GM21526 (cell line): Measurements from ENCODE around the gene RNF220.

ENCODE experiments used
- ATAC-seq: cut with Tn5 transposase; IDR thresholded peaks from one replicate; pipeline ENCODE4 v1.9.1; 2021; ENCODE audit warnings: moderate library complexity; ENCODE audit not compliant: unreplicated experiment, low FRiP score

The RNF220 gene

DNA sequence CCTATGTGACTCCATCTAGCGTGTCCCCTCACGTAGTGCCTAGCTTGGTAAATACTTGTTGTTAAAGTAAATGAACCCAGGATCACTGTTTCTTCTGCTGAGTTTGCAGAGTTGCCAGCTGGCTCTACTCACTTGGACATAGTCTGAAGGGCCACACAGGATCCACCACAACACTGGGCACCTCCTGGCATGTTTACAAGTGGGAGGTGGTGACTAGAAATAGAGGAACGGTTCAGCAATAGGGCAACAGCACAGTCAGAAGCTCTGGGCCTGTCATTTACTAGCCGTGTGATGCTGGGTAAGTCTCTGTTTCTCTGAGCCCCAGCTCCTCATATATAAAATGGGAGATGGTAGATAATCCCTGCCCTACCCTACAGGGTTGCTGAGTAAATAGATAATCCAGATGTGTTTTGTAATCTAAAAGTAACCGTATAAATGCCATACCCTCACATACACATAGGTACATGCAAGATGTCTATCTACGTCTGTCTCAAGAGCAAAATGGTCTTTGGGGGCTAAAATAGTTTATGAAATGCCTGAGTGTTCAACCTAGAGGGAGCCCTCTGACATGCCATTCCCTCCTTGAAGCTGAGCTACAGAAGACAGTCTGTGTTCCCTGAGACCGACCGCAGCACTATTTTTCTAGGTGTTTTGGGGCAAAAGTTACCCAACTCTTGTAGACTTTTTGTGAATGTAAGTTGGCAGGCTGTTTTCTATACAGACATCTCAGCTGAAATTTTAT lies 20.5 kb downstream of the RNF220 start:
- ATAC-seq: no peak

DNA sequence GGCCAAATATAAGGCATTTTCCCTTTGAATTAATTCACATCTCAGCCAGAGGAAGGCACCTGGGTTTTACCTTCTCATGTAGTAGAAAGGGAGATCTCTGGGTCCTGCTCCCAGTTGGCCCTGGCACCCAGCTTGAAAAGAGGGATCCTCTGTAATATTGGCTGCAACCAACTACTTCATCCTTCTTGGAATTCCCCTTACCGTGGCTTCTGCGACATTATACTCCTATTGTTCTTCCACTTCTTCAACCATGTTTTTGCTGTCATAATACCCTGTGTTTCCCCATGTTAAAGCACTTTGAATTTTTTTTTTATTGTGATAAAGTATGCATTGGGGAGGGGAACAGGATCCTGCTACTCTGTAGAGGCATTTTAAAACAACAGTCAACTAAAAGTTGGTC lies 26.8 kb downstream of the RNF220 start:
- ATAC-seq: no peak

DNA sequence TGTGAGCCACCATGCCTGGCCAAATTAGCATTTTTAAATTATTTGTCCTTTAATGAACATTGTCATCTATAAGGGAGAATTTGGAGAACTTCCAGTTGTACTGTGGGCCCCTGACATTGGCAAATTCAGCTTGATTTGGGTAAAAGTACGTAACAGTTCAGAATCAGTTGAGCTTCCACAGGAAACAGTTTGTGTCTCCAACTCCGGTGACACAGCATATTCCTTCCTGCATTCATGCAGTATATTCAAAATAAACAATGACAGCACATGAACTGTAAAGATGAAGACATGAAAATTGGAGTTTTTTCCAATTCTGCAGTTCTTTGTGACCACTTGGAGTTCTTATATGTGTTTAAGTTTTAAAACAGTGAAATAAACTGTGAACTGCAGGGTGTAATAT lies 28.2 kb downstream of the RNF220 start:
- ATAC-seq: no peak

DNA sequence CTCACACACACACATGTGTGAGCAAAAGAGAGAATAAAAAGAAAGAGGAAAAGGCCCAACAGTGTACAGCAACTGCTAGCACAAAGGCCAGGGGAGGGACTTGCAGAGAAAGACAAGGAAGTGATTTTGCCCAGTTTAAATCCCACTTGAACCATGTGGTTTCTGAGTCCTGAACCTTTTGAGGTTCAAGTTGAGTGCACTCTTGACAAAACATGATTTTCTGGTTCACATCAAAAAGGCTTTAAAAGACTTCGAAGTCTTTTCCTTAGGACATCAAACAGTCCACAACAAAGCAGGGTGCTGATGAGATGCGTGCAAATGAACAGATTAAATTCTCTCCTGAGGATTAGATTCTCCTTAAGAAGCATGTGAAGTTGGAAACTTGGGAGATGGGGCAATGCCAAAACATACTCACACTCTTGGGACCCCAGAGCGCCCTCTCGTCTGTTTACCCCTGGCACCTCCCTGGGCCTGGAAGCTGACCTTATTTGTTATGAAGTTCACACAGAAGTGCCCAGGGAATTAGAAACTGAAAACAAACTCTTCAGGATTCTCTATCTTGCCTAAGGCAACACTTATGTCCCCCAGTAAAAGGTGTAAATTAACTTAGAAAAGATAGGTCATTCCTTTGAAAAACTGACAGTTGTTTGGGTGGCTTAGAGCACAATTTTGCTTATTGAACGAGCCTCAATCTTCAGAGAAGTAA lies 31.5 kb downstream of the RNF220 start:
- ATAC-seq: no peak

DNA sequence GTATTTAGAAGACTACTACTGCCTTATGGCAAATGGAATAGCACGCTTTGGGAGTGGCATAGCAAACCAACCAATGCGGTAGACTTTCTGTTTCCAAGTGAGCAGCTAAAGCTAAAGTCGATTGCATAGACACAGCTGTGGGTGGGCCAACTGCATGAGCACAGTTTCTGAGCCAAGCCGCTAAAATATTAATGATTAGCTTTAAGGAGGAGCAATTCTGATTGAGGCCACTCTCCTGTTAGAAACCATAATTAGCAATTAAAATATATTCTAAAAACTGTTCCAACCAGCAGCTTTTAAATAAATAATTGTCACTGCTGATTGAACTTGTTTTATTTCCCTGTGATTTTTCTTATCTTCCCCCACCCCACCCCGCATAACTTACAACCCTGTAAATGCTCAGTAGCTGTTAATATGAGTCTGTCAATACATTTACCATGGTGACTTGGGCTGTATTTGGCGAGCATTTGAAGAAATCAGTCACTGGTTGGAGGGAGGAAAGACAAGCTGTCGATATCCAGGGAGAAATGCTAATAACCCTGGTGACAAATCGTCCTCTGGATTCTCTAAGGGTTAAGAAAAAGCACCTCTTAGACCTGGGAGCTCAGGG lies 32.2 kb downstream of the RNF220 start:
- no peak for ATAC-seq

DNA sequence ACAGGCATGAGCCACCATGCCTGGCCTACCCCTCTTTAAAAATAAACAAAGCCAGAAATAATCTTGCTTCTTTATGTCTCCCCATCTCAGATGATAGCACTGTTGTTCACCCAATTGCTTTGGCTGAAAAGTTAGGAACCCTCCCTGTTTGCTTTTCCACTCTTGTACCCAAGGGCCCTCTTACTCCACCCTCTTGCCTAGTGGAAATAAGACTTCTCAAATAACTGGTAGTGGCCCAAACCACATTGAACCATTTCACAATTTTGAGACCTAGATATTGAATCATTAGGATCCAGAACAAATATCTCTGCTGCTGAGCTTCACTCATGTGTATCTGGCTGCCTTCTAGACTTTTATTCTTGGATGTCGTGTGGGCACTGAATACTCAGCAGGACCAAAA lies 37.7 kb downstream of the RNF220 start:
- no peak for ATAC-seq

DNA sequence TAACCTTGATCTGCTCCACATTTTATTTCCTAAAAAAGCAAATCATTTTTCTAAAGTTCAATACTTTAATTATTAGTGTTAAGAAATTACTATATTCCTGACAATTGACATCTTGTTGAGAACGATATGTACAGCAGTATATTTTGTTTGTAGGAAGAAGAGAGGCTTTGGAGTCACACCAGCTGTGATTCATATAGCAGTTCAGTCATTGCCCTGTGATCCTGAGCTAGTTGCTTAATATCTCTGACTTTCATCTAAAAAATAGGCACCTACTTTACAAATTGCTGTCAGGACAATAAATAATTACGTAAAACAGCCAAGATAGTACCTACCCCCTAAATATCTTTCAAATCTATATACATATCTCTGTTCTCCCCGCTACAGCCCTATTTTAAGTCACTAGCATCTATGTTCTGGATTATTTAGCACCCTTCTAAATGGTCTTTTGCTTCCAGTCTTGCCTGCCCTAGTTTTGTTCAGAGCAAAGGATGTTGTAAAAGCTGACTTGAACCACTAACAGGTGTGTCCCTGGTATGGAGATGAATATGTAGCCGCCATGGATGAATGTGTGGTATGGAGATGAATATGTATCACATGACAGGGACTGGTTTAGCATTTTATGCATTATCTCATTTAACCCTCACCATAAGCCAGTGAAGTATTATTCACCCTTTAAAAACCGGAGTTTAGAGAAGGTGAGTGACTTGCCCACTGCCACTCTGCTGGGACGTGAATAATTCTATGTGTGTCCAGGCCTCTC lies 42.2 kb downstream of the RNF220 start:
- ATAC-seq: no peak

DNA sequence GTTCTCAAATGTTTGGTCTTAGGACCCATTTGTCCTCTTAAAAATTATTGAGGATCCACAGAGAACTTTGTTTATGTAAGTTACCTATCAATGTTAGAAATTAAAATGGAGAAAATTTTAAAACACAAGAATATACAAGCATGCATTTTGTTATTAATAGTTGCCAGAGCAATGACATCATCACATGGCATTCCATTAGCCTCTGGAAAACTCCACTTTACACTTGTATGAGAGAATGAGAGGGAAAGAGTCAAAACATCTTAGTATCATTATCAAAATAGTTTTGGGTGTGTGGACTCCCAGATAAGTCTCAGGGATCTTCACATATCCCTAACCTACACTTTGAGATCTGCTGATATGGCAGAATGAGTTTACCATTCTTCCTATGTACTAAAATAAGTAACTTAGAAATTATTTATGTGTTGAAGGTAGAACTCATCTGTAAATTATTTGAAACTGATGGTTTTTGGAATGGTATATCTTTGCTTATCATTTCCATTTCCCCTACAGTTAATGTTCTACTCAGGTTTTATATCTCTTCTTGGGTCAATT lies 48.8 kb downstream of the RNF220 start:
- no peak for ATAC-seq

DNA sequence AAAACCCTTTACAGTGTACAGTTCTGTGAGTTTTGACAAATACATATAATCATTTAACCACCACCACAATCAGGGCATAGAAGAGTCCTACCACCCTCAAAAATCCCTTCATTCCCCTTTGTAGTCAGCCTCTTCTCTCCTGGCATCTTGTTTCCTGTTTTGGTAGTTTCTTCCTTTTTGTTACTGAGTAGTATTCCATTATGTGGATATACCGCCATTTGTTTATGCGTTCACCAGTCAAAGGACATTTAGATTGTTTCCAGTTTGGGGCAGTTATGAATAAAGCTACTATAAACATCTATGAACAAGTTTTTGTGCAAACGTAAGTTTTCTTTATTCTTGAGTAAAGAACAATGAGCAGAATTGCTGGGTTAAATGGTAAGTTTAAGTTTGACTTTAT lies 49.6 kb downstream of the RNF220 start:
- no peak for ATAC-seq

DNA sequence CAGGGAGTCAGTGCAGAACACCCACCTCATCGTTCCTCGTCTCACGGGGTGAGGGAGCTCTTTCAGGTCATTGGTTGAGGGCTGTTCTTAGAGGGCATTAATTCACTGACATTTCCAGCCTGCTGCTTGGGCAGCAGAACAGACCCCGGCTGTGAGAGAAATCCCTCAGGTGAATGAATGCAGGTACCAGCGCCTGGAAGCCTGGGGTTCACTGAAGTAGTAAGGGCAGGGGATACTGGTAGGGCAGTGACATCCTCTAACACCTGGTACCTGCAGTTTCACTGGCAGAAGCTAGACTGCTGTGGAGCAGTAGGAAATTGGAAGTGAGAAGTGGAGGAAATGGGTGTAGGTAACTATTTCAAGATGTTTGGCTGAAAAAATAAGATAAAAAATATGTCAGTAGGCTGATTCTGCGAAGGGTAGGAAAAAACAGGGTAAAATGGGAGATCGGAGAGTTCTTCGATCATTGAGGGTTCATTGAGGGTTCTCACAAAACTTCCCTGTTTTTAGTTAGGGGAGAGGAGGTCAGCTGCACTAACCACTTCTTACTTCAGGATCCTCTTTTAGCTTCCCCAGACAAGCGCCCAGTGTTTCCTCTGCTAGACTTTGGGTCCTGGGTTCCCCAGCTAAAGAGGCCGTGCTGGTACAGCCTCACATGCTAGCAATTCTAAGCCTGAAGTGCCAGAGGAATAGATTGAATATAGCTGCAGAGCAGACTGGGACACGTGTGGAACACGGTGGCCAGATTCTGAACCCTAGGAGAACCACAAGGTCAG lies 55.2 kb downstream of the RNF220 start:
- ATAC-seq: no peak

DNA sequence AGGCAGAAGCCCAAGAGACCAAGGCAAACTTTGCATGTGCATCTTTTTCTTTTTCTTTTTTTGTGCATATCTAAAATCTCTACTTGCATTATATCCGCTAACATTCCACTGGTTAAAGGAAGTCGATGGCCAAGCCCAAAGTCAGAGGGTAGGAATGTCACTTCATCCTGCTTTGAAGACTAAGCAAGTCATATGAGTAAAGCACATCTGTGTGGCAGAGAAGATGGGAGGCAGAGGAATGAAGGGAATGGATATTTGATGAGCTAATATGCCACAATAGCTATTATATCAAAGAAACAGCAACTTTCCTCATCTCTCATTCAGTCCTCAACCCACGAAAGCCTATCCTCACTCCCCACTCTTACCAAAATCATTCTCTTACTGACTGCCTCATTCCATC lies 59.3 kb downstream of the RNF220 start:
- ATAC-seq: no peak

DNA sequence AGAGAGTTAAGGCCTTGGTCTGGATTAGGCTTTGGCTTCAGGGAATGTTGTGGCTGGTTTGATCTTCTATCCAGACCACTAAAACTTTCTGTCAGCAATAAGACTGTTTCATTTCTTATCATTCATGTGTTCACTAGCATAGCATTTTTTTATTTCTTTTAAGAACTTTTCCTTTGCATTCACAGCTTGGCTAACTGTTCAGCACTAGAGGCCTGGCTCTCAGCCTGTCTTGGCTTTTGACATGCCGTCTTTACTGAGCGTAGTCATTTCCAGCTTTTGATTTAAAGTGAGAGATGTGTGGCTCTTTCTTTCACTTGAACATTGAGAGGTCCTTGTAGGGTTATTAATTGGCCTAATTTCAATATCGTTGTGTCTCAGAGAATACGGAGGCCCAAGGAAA lies 62.5 kb downstream of the RNF220 start:
- no peak for ATAC-seq

DNA sequence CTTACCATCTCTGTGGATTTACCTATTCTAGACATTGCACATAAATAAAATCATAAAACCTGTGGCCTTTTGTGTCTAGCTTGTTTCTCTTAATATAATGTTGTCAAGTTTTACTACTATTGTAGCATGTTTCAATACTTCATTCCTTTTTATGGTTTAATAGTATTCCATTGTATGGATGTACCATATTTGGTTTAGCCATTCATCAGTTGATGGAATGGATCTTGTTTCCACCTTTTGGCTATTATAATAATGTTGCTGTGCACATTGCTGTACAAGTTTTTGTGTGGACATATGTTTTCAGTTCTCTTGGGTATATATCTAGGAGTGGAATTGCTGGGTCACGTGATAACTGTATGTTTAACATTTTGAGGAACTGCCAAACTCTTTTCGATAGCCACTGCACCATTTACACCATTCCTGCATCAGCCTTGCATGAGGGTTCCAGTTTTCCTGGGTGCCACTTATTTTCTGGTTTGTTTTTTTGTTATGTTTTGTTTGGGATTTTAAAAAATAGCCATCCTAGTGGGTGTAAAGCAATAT lies 66.9 kb downstream of the RNF220 start:
- no peak for ATAC-seq

DNA sequence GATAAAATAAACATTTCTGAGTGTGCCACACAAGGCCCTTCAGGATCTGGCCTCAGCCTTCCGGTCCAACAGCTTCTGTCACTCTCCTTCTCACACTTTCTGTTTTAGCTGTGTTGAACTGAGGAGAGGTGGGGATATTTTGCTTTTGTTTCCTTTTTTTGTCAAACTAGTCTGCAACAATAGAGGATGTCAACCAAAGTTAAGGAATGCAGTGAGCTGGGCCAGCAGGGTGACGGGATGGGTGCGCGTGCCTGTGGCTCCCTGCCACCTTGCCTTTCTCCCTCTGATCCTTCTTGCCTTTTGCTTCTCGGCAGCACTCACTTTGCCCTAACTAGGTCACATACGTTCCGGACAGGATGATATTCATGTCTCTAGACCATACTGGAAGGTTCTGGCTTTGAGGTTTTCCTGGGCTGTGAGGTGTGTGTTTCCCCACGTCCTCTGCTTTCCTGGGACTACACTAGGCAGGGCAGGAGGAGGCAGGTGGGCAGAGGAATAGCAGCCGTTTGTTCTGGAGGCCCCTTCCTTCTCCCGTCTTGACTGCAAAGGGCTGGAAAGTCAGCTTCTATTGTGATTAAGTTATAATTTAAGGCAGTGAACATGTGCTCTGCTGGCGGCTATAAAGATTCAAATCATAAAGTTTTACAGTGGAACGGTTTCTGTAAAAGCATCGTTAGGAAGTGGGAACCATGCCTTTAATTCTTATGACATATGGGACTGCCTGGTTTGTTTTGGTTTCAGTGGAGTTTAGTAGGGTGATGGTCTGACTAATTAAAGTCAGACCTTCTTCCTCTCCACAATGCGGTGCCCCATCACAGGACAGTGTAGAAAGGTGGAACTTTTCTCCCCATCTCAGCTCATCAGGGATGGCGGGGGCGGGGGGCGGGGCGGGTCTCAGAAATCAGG lies 67.8 kb downstream of the RNF220 start:
- ATAC-seq: no peak

DNA sequence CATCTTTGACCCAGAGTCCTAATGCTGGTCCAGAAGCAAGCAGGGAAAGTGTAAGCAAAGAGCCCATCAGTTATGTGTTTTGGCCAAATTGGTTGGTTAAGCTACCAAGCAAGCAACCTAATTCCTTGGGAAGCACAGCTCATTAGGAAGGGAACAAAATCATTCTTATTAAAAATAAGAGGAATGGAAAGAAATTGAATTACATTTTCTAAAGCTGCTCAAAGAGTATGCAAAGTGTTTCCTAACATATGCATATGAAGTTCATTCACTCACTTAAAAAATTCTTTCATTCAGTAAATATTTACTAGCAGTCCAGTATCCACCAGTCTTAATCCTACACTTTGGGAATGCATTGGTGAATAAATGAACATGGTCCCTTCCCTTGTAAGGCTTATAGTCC lies 71.8 kb downstream of the RNF220 start:
- no peak for ATAC-seq

DNA sequence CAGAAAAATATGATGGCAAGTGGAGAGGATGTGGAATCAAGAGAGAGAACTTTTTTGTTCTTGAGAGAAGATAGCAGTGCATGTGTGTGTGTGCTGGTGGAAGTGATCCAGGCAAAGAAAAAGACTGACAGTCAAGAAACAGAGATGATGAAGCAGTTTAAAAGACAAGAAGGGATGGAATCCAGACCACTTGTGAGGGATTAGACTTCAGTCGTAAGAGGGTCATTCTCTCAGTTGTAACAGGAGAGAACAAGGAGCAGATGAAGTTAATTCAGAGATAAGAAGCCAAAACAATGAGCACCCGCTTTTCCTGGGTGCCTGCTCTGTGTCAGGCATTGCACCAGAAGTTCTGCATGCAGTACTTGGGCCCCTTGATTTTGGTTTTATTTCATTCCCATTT lies 76.6 kb downstream of the RNF220 start:
- ATAC-seq: no peak

DNA sequence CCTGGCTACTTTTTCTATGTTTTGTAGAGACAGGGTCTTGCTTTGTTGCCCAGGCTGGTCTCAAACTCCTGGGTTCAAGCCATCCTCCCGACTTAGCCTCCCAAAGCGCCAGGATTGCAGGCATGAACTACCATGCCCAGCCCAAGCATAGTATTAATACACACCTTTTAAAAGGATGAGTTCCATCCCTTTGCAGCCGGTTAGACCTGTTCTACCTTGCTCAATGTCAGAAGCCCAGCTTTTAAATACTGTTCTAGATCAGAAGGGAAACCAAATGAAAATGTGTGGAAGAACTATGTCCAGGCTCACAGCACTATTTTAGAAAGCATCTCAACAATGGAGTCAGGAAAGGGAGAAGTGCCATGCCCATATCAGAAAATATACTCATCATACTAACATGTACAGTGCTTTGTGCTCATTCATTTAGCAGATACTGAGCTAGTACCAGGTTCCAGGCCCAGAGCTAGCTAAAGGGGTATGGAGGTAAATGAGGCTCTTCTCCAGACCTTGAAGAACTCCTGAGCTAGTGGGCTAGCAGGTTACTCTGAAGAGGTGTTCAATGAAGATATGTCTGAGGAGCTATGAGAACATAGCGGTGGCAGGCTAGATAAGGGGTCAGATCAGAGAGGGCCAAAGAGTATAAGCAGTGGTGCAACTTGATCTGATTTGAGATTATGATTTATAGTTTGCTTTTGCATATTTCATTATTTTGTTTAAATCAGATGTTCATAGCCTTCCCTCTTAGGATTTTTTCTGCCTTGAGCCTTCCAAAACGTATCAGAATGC lies 78.2 kb downstream of the RNF220 start:
- ATAC-seq: no peak

DNA sequence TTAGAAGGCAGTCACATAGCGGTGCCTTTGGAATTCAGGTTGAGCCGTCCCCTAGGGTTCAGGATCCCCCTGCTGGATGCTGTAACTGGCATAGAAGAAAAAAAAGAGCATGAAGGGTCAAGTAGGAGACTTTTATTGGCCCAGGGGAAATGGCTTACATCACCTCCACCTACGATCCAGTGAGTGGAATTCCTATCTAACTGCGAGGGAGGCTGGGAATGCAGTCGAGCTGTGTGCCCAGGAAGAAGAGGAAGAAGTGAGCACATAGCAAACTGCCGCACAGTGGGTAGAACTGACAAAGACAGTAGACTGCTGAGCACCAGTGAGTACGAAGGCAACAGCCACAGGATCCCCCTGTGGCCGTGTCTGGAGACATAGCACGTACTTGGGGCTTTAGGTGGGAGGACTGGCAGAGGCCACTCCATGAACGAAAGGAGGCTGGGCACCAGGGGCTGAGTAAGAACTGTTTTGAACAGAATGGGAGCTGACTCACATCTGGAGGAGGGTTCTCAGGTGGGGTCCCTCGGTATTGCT lies 79.2 kb downstream of the RNF220 start:
- no peak for ATAC-seq
